RKO (cell line): ENCODE measurements around the gene MVB12B.

Source experiments
- DNase-seq: peaks from one replicate; pipeline ENCODE4 v3.0.0-alpha.2; 2016; ENCODE audit warnings: low spot score

The MVB12B gene

GRCh38 chr9:126331964-126332748 lies 5.5 kb downstream of the MVB12B start:
- no peak for DNase-seq

GRCh38 chr9:126334721-126335621 lies 8.3 kb downstream of the MVB12B start:
- no peak for DNase-seq

- no peak for DNase-seq
Measured at GRCh38 chr9:126335837-126336735, 9.5 kb downstream of the MVB12B start.

- no peak for DNase-seq
Measured at GRCh38 chr9:126336736-126337325, 10.2 kb downstream of the MVB12B start.

- DNase-seq: no peak
Measured at GRCh38 chr9:126337729-126338372, 11.2 kb downstream of the MVB12B start.

- DNase-seq: no peak
Measured at GRCh38 chr9:126338945-126339344, 12.3 kb downstream of the MVB12B start.

GRCh38 chr9:126341426-126341825 lies 14.8 kb downstream of the MVB12B start:
- DNase-seq: no peak

GRCh38 chr9:126341902-126342301 lies 15.3 kb downstream of the MVB12B start:
- no peak for DNase-seq

- no peak for DNase-seq
Measured at GRCh38 chr9:126342621-126343031, 16.0 kb downstream of the MVB12B start.

- DNase-seq: no peak
Measured at GRCh38 chr9:126343271-126343700, 16.7 kb downstream of the MVB12B start.

- DNase-seq: no peak
Measured at GRCh38 chr9:126346031-126346430, 19.4 kb downstream of the MVB12B start.

- no peak for DNase-seq
Measured at GRCh38 chr9:126347093-126347492, 20.5 kb downstream of the MVB12B start.

- no peak for DNase-seq
Measured at GRCh38 chr9:126347911-126348760, 21.5 kb downstream of the MVB12B start.

- DNase-seq: no peak
Measured at GRCh38 chr9:126348911-126349550, 22.4 kb downstream of the MVB12B start.

- no peak for DNase-seq
Measured at GRCh38 chr9:126354887-126355770, 28.5 kb downstream of the MVB12B start.

- DNase-seq: no peak
Measured at GRCh38 chr9:126357074-126357473, 30.4 kb downstream of the MVB12B start.

GRCh38 chr9:126360073-126360472 lies 33.4 kb downstream of the MVB12B start:
- DNase-seq: no peak

GRCh38 chr9:126361810-126362238 lies 35.2 kb downstream of the MVB12B start:
- peak; percentile 31 for DNase-seq

- no peak for DNase-seq
Measured at GRCh38 chr9:126363250-126363649, 36.6 kb downstream of the MVB12B start.
